ENCODE measurements around the gene ATXN10.

Gene ATXN10

DNA sequence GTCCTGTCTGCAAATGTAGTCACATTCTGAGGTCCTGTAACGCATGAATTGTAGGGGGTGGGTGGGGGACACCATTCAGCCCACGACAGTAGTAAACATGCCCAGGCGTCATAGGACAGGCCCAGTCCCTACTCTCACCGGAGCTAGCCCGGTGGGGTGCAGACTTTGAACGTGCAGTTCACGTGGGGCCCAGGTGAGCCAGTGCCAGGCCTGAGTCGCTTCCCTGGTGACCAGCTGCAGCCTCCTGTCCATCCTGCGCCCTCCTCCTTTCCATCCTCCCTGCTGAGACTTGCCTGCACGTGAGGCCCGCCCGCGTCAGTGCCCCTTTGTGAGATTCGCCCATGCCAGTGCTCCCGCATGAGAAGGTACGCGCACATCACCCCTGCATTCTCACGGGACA, 188.6 kb downstream of the ATXN10 start:
- TF ChIP-seq CTCF (IDR thresholded peaks at IDR 0.05; ENCODE audit: extremely low read depth, missing control alignments) = no peak
- no peak for DNase-seq (ENCODE audit: low spot score)

- TF ChIP-seq CTCF (IDR thresholded peaks at IDR 0.05; ENCODE audit: extremely low read depth, missing control alignments) = no peak
- no peak for DNase-seq (ENCODE audit: low spot score)
These were observed 189.6 kb downstream of the ATXN10 start for GRCh38 chr22:45861259-45861658.

DNA sequence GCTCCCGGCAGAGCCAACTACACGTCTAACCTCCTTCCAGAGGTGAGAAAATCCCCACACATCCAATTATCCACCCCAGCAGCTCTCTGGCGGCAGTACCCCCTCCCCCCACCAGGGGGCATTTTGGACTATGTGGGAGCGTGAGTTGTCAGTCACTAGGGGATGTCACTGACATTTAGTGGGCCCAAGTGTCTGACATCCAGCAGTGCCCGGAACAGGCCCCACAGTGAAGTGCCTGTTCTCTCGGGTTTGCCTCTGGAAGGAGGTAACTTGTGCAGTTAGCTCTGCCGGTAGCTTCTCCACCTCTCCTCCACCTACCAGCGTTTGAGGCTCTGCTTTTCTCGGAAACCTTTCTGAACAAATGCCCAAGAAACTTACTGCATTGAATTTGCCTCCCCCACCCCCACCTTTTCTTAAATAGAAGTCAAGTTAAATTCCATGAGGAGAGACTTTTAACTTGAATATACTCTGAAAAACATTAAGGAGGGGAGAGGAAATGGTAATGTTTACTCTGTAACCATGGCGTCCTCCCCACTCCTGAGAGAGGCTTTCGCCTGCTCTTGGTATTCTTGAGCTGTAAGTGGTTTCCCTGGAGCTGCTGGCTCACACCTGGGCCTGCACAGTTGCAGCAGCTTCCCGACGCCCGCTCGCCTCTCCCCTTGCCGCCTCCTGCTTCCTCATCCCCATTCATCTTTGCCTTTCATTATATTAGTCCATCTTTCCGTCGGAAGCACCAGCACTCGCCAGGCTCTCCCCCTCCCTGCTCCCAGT, 192.5 kb downstream of the ATXN10 start:
- peak; percentile 88 for TF ChIP-seq CTCF (IDR thresholded peaks at IDR 0.05; ENCODE audit: extremely low read depth, missing control alignments)
- DNase-seq (ENCODE audit: low spot score) = peak; percentile 86

DNA sequence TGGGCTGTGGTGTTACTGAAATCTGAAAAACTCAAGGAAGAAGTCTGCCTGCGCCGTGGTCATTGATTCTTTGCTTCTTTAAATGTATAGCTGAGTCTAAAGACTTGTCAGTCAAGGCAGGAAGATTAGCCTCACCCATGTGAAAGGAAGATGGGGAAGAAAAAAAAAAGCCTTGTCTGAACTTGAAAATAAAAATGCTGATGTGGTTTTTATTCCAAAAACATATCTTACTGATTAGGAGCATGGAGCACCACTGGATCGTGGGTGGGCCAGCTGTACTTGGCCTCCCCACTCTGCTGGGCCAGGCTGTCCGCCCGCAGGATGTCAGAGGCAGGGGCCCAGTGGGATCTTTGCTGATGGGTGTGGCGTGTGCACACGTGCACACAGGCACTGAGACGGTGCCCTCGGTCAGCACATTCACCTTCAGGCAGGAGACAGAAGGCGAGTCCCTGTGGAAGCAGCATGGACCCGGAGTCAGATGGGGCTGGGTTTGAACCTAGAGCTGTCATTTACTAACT, 193.4 kb downstream of the ATXN10 start:
- DNase-seq (ENCODE audit: low spot score) = no peak
- TF ChIP-seq CTCF (IDR thresholded peaks at IDR 0.05; ENCODE audit: extremely low read depth, missing control alignments) = no peak

DNA sequence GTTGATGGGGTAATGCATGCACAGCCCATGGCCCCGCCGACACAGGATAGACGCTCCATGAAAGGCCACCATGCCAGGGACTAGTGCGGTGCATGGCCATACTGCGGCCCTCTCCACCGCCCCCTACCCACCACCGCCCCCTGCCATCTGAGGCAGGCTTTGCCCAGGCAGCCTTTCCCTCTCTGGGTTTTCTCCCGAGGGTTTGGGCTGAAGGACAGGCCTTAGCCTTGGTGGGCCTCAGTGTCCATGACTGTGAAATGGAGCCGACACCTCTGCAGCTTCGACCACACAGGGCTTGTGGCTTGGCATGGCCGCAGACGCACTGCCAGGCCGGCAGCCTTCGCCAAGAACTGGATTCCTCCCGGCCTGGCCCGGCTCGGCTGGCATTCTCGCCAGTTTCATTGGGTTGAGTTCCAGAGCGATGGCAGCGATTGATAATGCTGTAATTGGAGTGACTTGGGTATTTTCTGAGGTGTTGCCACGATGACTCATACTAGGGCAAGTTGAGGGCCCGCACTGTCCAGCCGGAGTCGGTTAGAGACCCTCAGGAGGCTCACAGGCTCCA, 194.0 kb downstream of the ATXN10 start:
- TF ChIP-seq CTCF (IDR thresholded peaks at IDR 0.05; ENCODE audit: extremely low read depth, missing control alignments) = no peak
- DNase-seq (ENCODE audit: low spot score) = no peak

DNA sequence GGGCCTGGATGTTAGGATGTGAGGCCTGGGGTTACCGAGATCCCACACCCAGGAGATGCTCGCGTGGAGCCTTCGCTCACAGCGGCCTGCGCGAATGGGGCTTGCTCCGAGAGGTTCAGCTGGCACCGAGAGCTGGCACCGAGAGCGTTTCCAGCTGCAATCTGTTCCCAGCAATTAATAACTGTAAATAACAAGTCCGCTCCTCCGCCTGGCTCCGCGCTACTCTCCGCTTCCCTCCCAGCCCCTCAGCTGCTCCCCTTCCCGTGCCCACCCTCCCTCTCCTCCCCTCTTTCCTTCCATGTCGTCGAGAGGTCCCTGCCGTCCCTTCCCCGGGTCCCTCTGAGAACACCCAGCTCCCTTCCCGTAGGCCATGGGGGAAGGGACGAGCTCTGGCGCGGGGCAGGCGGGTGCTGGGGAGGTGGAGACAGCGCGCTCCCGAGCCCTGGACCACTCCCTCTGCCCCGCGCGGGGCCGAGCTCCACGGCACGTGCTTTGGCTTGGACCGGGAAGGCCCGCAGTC, 194.6 kb downstream of the ATXN10 start:
- no peak for TF ChIP-seq CTCF (IDR thresholded peaks at IDR 0.05; ENCODE audit: extremely low read depth, missing control alignments)
- no peak for DNase-seq (ENCODE audit: low spot score)

- no peak for DNase-seq (ENCODE audit: low spot score)
- no peak for TF ChIP-seq CTCF (IDR thresholded peaks at IDR 0.05; ENCODE audit: extremely low read depth, missing control alignments)
These were observed 195.0 kb downstream of the ATXN10 start for GRCh38 chr22:45866646-45867117.

All from GM20000 (cell line).